ENCODE measurements around the gene COL8A1.

DNA sequence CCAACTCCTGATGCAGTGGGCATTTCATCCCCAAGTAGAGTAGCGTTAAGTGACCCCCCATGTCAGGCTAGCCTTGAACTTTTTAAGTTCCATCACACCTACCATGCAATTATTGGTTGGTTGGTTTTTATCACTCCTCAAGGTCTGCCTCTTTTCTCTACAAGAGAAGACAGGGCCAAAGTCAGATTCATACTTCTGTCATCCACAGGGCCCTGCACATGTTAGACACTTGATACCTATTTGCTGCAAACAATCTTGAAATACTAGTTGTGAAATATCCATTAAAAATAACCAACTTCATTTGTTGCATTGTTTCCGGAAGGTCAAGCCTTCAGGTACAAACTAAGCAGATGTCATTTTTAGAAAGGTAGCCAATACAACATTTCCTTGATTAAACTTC lies 180.4 kb downstream of the COL8A1 start:
- TF ChIP-seq CTCF (IDR thresholded peaks at IDR 0.05) (no peak), POLR2A (IDR thresholded peaks at IDR 0.05; ENCODE audit: low read depth) (no peak), POLR2AphosphoS5 (IDR thresholded peaks at IDR 0.05) (no peak)

Measured in esophagus muscularis mucosa (tissue), 3 donors.